Nephron progenitor cell (in vitro differentiated cells): ENCODE measurements around the gene SCGB3A2.
"Not testable (repeated sequence)": the region's sequence is repeated elsewhere in the genome, so short reads cannot be mapped to it uniquely, and the experiment has no call there.

Experiments used
- DNase-seq: peaks from one replicate; pipeline ENCODE4 v3.0.0; 2021
- H3K27ac Mint-ChIP-seq: 2 replicates; pipeline ENCODE4 v1.8.0; 2021; ENCODE audit warnings: mild to moderate bottlenecking, moderate library complexity, mixed read lengths
- H3K27me3 Mint-ChIP-seq: 2 replicates; pipeline ENCODE4 v1.8.0; 2021; ENCODE audit warnings: mild to moderate bottlenecking, low read depth, mixed read lengths; ENCODE audit not compliant: poor library complexity
- H3K36me3 Mint-ChIP-seq: 2 replicates; pipeline ENCODE4 v1.8.0; 2021; ENCODE audit warnings: low read depth, mixed read lengths
- H3K4me1 Mint-ChIP-seq: 2 replicates; pipeline ENCODE4 v1.8.0; 2021; ENCODE audit warnings: mixed read lengths
- H3K4me3 Mint-ChIP-seq: 2 replicates; pipeline ENCODE4 v1.8.0; 2021; ENCODE audit warnings: mild to moderate bottlenecking, moderate library complexity, mixed read lengths
- H3K9me3 Mint-ChIP-seq: 2 replicates; pipeline ENCODE4 v1.8.0; 2021; ENCODE audit warnings: mild to moderate bottlenecking, moderate library complexity, mixed read lengths
- TF ChIP-seq, protein P1 (sequence below): fragments of 200-600 bp; sonication (generic); IDR thresholded peaks from 2 replicates; pipeline ENCODE4 v1.5.0; 2021; ENCODE audit warnings: antibody characterized with exemption

The SCGB3A2 gene

DNA sequence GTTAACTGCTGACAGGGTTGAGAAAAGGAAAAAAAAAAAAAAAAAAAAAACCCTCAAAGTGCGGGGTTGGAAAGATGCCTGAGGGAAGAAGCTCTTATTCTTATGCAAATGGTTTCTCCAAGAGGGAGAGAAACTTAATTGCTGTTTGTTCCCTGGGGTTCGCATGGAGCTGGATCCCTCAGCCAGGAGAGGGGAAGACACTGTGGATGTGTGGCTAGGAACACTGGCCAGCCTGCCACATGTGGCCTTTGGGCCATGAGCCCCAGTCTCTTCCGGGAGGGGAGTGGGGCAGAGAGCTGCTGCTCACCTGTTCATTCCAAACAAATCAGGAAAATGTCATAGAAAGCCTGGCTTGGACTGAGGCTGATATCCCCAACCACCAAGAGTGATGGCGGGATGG lies 9.4 kb upstream of the SCGB3A2 start:
- TF ChIP-seq, protein P1, sequence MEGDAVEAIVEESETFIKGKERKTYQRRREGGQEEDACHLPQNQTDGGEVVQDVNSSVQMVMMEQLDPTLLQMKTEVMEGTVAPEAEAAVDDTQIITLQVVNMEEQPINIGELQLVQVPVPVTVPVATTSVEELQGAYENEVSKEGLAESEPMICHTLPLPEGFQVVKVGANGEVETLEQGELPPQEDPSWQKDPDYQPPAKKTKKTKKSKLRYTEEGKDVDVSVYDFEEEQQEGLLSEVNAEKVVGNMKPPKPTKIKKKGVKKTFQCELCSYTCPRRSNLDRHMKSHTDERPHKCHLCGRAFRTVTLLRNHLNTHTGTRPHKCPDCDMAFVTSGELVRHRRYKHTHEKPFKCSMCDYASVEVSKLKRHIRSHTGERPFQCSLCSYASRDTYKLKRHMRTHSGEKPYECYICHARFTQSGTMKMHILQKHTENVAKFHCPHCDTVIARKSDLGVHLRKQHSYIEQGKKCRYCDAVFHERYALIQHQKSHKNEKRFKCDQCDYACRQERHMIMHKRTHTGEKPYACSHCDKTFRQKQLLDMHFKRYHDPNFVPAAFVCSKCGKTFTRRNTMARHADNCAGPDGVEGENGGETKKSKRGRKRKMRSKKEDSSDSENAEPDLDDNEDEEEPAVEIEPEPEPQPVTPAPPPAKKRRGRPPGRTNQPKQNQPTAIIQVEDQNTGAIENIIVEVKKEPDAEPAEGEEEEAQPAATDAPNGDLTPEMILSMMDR: no peak
- DNase-seq: no peak
- H3K4me3 Mint-ChIP-seq: no peak overlapping the region

DNA sequence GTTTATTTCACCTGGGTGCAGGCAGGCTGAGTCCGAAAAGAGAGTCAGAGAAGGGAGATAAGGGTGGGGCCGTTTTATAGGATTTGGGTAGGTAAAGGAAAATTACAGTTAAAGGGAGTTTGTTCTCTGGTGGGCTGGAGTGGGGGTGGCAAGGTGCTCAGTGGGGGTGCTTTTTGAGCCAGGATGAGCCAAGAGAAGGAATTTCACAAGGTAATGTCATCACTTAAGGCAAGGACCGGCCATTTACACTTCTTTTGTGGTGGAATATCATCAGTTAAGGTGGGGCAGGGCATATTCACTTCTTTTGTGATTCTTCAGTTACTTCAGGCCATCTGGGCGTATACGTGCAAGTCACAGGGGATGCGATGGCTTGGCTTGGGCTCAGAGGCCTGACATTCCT lies 8.6 kb upstream of the SCGB3A2 start:
- DNase-seq, H3K27ac Mint-ChIP-seq, H3K4me3 Mint-ChIP-seq, H3K36me3 Mint-ChIP-seq, H3K9me3 Mint-ChIP-seq, H3K4me1 Mint-ChIP-seq: not testable (repeated sequence)
- peaks cover 52% of the 10 kb centered on the region for H3K27me3 Mint-ChIP-seq

More for the DNA sequence above, 9.4 kb upstream of the SCGB3A2 start:
- Mint-ChIP-seq H3K27me3 (peaks cover 47% of the 10 kb centered on the region), H3K4me1 (peaks cover 6% of the 10 kb centered on the region), H3K27ac (no peak overlapping the region), H3K9me3 (peaks cover 5% of the 10 kb centered on the region), H3K36me3 (no peaks in the 10 kb centered on the region)

DNA sequence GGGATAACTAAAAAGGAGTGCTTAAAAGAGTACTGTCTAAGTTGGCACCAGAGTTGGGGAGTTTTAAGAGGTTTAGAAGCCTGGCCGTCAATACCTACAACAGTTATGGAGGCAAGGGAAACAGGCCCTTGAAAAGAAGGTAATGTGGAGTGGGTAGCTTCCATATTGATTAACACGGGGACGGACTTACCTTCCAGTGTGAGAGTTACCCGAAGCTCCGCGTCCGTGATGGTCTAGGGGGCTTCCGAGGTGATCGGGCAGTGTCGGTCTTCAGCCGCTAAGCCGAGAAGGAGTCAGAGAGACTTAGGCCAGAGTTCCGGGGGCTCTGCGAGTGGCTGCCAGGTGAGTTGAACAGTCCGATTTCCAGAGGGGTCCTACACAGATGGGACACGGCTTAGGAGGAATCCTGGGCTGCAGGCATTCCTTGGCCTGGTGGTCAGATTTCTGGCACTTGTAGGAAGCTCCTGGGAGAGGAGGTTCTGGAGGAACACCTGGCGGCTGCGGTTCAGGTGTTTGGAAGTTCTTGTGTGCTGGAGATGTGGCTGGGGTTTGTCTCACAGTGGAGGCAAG lies 6.4 kb upstream of the SCGB3A2 start:
- peaks cover 12% of the 10 kb centered on the region for H3K4me1 Mint-ChIP-seq
- H3K4me3 Mint-ChIP-seq, DNase-seq, H3K9me3 Mint-ChIP-seq, H3K36me3 Mint-ChIP-seq: not testable (repeated sequence)
- H3K27me3 Mint-ChIP-seq: peaks cover 52% of the 10 kb centered on the region
- peak overlapping the region; percentile 17 for H3K27ac Mint-ChIP-seq

DNA sequence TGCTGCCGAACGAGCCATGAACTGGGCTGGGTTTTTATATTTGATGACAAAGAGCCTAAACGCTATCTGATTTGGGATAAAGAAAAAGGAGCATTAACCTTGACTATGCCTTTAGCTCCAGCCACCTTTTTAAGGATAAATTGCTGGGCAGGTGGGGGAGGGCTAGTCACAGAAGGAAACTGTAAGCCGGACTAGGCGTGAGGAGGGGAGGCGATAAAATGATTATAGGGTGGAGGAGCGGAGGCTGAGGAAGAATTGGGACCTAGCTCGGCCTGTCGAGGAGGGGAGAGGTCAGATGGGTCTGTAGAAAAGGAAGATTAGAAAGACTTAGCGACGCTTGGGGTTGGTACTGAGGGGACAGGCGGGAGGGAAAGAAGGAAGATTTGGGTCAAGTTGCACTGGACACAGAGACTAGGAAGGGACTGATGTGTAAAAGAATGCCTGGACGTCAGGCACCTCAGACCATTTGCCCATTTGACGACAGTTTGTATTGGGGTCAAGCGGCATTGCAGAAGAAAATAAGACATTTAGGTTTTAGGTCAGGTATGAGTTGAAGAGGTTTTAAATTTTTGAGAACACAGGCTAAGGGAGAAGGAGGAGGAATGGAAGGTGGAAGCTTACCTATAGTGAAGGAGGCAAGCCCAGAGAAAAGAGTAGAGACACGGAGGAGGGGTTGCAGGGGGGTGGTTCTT lies 5.6 kb upstream of the SCGB3A2 start:
- peaks cover 52% of the 10 kb centered on the region for H3K27me3 Mint-ChIP-seq

DNA sequence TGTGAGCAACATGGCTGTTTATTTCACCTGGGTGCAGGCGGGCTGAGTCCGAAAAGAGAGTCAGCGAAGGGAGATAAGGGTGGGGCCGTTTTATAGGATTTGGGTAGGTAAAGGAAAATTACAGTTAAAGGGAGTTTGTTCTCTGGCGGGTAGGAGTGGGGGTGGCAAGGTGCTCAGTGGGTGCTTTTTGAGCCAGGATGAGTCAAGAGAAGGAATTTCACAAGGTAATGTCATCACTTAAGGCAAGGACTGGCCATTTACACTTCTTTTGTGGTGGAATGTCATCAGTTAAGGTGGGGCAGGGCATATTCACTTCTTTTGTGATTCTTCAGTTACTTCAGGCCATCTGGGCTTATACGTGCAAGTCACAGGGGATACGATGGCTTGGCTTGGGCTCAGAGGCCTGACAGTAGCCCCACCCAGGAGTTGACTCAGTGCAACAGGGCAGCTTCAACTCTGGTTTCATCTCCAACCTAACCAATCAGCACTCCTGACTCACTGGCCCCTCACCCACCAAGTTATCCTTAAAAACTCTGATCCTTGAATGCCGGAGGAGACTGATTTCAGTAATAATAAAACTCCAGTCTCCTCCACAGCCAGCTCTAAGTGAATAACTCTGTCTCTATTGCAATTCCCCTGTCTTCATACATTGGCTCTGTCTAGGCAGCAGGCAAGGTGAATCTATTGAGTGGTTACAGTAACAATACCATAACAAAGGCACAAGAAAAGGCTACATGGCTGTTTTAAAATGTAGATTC lies 4.2 kb upstream of the SCGB3A2 start:
- not testable (repeated sequence) for DNase-seq, H3K36me3 Mint-ChIP-seq, H3K9me3 Mint-ChIP-seq, H3K27ac Mint-ChIP-seq
- Mint-ChIP-seq H3K4me3 (peak overlapping the region; percentile 35), H3K4me1 (peaks cover 12% of the 10 kb centered on the region), H3K27me3 (peaks cover 45% of the 10 kb centered on the region)

More for the DNA sequence above, 5.6 kb upstream of the SCGB3A2 start:
- peaks cover 12% of the 10 kb centered on the region for H3K4me1 Mint-ChIP-seq
- H3K27ac Mint-ChIP-seq, H3K9me3 Mint-ChIP-seq, H3K36me3 Mint-ChIP-seq, DNase-seq: not testable (repeated sequence)
- H3K4me3 Mint-ChIP-seq: peak overlapping the region; percentile 8

DNA sequence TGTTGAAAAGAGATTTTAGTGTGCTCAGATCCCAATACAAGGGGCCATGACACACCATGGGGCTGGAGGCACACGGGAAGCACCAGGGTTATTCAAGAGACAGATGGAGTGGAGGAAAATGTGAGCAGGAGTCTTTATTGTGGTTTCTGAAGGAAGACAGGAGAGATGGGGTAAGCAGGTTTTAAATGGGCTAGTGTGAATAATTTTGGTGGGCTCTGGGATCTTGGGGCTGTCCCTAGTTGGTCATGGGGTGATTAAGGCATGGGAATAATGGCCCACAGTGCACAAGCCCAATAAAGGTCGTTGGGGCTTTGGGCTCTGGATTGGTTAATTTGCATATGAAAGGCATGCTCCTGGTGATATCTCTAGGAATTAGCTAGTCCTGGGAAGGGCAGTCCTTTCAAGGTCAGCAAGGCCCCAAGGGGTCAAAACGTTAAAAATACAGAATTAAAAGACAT lies 3.6 kb upstream of the SCGB3A2 start:
- TF ChIP-seq, protein P1: no peak
- Mint-ChIP-seq H3K27me3 (peaks cover 40% of the 10 kb centered on the region), H3K4me1 (peaks cover 12% of the 10 kb centered on the region), H3K9me3 (peaks cover 5% of the 10 kb centered on the region), H3K36me3 (no peaks in the 10 kb centered on the region), H3K4me3 (no peak overlapping the region), H3K27ac (no peak overlapping the region)
- DNase-seq: no peak

DNA sequence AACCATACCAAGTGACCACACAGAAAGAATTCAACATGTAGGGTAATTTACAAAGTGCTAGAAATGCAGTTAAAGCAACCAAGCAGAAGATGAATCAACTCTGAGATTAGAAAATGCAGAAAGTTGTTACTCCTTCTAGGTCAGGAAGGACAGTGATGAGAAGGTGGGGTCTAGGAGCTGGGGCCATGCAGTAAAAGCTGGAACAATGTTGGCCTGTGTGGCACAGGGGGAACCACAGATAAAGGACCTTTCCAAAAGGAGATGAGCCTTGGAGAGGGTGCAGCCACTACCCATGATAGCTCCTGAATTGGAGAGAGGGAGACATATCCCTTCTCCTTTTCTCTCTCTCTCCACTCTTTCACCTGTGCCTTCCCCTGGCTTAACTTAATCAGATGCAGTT lies 2.4 kb upstream of the SCGB3A2 start:
- H3K4me3 Mint-ChIP-seq: no peak overlapping the region
- H3K27ac Mint-ChIP-seq: no peak overlapping the region
- TF ChIP-seq, protein P1: no peak
- H3K4me1 Mint-ChIP-seq: peaks cover 12% of the 10 kb centered on the region
- H3K9me3 Mint-ChIP-seq: peaks cover 5% of the 10 kb centered on the region
- no peak for DNase-seq
- peaks cover 35% of the 10 kb centered on the region for H3K27me3 Mint-ChIP-seq
- H3K36me3 Mint-ChIP-seq: no peaks in the 10 kb centered on the region
